GM21619 (cell line): ENCODE results near the gene NUFIP1.
"Not testable (repeated sequence)": the region's sequence is repeated elsewhere in the genome, so short reads cannot be mapped to it uniquely, and the experiment has no call there.

ENCODE experiments used
- ATAC-seq: cut with Tn5 transposase; IDR thresholded peaks from one replicate; pipeline ENCODE4 v1.9.1; 2021; ENCODE audit not compliant: unreplicated experiment

Gene NUFIP1

DNA sequence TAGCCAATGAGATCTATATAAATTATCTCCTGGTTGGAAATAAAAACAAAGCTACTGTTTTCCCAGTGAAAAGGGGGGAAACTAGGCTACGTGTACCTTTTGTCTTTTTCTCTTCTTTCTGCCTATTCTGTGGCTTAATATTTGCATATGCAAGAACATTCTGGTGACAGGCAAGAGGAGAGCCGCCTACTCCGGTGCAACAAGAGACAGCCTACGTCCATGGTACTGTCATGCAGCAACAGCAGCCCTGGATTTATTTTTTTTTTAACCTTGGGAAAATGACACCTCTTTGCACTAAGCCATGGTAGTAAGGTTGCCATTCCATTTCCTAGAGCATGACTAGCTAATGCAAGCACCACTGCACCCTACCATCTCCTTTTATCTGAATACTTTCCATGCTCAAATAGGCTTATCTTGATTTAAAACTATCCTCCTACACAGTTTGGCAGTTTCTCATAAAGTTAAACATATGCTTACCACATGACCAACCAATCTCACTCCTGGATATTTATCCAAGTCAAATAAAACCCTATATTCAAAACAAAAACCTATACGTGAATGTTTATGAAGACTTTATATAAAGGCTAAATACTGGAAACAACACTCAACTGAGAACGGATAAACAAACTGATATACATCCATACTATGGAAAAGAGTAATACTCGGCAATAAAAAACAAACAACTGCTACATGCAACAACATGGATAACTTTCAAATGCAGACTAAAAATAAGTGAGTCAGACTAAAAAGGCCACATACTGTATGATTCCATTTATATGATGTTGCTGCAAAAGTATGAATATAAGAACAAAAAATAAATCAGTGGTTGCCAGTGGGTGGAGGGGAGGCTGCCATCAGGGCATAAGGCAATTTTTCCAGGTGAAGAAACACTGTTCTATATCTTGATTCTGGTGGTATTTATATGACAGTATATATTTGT is 17.3 kb downstream of the NUFIP1 start:
- ATAC-seq, result no peak

DNA sequence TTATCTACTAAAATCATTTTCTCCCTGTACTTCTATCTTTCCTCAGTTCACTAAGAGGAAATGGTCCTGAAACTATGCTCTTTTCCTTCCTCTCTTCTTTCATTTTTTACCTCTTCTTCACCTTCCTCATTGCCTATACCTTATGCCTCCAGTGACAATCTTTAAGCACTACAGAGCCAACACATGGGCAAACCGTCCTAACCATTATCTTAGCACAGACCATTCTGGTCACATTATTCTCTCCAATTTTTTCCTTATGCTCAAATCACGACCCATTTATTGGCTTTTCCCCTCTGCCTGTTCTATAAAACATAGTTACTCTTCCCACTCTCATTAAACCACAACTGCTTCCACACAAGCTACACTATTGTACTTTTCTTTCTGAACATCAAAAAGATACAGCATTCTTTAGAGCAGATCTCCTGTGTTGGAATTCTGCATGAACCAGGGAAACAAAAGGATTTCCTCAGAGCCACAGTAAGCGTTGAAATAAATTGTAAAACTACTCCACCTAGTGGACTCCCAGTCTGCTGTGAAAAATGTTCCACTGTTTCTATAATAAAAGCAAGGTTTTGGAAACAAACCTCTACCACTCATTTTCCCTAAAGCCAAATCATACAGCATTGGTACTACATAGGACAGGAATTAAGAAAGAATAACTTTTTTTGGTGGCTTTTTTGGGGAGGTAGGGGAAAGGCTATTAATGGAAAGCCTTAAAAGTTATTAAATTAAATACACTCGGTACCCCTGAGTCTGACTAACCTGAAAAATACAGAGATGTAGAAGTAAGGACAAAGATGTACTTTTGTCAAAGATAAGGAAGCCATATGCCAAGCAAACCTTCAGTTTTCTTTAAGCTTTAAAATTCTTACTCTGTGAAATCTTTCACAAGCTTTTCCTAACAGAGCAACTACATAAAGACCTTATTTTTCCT is 19.5 kb downstream of the NUFIP1 start:
- ATAC-seq, result no peak

DNA sequence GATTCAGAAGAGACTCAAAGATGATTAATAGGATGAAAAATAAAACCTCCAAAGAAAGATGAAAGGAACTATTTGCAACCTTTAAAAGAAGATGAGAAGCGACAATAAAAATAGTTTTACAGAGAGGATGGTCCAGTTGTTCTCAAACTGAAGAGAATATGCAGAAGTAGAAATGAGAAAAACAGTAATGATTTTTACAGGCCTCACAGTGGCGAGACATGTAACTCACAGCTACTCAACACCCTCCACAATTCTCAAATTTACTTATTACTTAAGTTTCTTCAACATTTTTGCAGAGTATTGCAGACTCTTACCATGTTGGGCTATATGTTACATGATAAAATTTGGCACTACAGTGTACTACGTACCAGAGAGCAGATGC is 20.8 kb downstream of the NUFIP1 start:
- ATAC-seq, result no peak

DNA sequence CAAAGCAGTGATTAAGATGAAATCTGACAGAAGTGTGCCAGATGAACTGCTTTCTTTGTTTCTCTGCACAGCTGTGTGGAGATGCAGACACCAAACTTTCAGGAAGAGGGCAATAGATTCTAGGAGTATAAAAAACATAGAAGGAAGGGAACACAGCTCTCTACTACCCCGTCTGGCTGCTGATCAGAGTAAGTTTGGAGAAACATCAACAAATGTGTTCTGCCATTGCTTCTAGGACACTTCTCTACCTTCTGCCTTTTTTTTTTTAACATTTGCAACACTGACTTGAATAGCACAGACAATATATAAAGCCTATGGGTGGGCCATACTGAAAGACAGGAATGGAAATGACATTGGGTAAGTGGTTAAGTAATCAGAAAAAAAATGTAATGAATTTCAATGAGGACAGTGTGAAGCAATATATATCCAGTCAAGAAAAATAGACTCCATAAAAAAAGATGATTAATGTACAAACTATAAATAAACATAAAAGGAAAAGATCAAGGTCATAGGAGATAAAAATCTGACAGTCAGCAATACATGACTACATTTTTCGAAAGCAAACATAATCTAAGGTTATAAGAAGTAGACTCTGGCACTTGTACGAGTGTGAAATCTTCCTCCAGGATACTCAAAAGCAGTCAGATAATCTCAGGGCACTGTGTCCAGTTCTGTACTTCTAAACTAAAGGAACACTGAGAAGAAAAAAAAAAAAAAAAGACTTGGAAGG is 21.4 kb downstream of the NUFIP1 start:
- ATAC-seq, result no peak

DNA sequence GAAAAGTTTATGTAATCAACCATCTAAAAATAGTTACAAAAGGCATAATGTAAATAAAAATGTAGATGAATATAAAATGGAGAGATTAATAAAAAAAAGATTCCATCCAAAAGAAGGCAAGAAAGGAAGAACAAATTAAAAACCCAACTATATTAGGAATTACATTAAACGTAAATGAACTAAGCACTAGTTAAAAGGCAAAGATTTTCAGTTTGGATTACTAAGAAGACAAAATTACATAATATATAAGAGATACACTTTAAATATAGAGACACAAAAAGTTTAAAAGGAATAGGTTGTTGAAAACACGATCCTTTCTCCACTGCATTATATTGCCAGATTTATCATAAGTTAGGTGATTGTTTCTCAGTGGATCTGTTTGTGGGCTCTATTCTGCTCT is 27.3 kb downstream of the NUFIP1 start:
- no peak for ATAC-seq

DNA sequence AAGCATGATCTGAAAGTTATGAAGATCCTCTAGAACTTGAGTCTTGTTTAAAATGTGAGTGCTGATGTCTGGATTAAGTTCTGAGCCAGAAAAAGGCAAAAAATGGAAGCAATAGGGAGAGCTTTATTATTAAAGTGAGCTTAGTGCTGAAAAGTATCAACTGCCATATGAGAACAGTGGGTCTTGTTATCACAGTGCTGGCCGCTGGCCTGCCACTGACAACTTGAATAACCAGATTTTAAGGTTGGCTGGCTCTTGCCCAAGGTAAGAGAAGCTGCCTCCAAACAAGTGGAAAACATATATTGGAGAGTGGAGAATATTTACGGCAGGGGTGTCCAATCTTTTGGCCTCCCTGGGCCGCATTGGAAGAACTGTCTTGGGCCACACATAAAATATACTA is 33.9 kb downstream of the NUFIP1 start:
- no peak for ATAC-seq

DNA sequence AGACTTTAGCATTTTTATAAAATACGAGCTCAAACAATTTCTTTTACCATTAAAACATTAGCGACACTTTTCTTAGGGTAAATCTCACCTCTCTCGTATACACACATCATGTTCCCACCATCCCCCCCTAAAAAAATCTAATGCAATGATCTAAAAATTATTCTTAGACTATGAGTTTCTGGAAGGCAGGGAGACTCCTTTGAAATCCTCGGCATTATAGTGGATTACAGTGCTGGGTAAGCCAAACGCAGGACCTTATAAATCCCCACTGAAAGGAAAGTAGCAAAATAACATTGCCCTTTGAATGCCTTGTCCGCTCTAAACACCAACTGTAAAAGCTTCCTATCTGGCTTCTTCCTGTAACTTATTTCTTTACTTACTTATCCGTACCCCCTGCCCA is 35.0 kb downstream of the NUFIP1 start:
- no peak for ATAC-seq

DNA sequence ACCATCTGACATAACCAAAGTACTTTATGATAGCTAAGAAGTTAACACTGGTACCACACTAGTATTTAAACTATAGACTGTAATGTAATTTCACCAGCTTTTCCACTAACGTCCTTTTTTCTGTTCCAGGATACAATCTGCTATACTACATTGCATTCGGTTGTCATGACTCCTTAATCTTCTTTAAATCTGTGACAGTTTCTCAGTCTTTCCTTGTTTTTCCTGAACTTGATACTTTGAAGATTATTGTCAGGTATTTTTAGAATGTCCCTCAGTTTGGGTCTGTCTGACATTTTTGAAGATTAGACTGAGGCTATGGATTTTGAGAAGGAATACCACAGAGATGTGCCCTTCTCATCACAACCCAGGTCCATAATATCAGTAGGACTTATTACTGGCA is 36.6 kb downstream of the NUFIP1 start:
- no peak for ATAC-seq

DNA sequence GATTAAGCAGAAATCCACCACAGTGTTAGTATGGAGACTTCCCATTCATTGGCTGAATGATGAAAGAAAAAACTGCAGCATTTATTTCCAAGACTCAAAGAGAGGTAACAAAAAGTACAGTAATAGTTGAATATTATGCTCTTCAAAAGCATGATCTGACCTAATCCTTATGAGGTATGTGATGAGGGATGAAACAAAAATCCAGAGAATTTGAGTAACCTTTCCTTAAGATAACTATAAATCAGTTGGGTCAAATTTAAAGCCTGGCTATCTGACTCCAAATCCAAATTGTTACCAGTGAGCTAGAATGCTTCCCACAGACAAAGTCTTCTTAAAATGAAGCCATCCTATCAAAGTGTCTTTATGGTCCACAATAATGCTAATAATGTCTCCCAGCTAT is 38.1 kb downstream of the NUFIP1 start:
- no peak for ATAC-seq

DNA sequence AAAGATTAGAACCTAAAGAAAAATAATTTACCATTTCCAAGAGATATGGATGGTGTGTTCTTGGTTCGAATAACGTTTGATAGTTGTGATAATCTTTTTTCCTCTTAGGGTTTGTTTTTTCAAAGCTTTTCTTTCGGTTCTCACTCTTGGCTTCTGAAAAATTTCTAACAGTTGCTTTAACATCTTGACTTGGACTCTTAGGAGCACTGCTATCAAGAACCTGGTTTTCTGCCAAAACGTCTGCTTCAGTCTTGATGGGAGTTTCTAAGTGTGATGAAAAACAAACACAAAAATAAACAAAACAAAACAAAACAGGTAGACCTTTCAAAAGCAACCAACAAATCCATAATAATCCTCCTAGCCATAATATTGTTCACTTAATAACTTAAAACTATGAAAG is 45.9 kb downstream of the NUFIP1 start:
- ATAC-seq, result not testable (repeated sequence)

DNA sequence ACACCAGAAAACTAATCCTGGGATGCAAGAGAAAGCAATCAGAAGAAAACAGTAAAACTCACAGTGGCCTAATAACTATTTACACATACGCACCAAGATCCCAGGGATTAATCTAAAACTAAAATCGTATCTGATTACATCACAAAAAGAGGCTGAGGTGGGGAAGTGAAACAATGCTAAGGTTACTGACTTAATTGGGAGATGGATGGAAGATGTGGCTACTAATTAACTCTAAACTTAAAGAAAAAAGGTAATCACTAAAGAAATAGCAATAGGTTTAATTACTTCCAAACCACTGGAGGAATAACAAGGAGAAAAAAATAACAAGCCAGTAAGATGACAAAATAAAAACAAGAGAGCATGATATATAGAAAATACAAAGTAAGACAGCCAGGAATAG is 50.4 kb downstream of the NUFIP1 start:
- no peak for ATAC-seq

DNA sequence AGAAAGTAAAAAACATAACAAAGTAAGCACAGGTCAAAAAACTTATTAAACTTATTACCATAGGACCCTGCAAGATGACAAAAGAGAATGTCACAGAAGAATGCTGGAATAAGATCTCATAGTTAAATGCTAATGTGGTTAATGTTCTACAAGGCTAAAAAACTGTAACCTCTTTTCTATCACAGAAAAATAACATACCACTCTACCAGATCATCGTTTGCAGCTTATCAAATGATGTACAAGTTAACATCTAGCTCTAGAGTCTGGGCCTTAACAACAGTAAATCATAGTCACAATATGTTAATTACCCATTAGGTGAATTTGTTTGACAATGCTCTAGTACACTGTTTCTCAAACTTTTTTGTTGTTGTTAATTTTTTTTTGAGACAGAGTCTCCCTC is 53.0 kb downstream of the NUFIP1 start:
- no peak for ATAC-seq

DNA sequence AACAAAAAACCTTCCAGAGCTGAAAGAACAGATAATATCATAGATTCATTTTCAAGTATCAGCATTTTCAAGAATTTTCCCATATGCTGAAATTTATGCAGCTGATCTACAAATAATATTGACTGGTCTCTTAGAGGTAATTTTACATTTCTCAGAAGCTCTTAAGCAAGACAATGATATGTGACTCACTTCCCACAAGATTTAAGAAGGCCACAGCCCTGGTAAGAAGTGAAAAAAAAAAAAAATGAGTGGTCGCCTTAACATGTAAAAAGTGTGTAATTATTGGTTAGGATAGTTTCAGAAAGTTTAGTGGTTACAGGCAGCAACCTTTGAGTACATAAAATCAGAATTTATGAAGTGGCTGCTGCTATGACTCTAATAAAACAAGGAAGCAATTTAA is 54.5 kb downstream of the NUFIP1 start:
- no peak for ATAC-seq

DNA sequence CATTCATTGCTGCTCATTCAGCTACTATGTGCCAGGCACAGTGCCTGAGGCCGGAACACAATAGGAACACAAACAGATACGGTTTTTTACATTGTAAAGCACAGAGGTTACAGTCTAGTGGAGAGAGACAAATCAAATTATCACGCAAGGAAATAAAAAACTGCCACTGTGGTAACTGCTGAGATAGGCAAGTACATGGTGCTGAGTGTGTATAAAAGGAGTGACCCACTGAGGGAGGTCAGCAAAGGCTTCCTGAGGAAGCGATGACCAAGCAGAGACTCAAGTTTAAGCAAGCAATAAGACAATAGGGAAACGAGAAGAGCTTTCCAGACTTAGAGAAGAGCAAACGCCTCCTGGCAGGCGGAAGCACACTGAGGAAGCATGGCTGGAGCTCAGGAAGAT is 56.4 kb downstream of the NUFIP1 start:
- no peak for ATAC-seq

DNA sequence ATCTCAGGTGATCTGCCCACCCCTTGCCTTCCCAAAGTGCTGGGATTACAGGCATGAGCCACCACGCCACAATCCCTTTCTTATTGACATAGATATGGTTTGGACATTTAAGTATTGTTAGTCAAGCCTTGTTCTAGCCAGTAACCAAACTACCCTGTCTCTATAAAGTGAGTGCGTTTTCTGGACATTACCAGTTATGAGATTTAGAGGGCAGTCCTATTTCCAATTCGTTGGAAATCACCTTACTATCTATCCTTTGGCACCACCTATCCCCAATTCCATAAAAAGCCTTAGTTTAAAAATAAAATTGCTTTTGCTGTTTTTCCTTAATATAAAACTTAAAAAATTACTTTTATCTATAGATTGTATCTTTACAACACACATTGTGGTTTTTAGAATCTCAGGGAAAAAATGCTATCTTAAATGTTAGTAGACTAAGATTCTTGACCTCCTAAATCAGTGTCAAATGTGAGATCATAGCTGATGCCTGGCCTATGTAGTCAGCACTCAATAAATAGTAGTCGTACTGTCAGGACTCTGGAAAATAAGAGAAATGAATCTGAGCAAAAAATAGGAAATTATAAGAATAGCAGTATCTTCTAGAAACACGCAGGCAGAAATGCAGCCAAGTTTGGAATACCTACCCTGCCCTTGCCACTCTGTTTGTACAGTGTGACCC is 57.0 kb downstream of the NUFIP1 start:
- ATAC-seq, result no peak

DNA sequence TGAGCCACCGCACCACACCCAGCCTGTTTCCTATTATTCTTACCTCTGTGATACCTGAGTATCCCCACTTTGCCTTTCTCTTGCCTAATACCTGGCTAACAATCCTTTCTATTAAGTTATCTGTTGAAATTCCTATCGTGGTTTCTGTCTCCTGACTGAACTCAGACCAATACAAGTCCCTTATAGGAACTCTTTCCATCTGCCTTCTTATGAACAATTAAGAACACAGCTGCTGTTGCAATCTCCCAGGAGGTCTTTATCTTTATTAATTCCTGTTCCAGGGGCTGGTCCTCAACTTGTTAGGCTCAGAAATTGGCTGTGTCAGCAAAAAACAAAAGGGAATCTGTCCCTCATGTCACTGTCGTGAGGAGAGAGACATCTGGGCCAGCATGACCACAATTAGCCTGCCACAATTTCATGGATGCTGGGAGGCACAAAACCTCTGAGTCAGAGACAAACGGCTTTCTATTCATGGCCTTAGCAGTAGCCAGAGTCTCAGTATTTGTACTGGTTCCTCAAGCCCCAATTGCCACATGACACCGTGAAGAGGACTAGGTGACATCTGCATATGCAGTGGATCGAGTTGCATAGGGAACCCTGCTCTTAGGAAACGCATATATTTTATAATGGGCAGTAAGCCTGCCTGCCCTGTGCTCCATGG is 58.2 kb downstream of the NUFIP1 start:
- no peak for ATAC-seq

DNA sequence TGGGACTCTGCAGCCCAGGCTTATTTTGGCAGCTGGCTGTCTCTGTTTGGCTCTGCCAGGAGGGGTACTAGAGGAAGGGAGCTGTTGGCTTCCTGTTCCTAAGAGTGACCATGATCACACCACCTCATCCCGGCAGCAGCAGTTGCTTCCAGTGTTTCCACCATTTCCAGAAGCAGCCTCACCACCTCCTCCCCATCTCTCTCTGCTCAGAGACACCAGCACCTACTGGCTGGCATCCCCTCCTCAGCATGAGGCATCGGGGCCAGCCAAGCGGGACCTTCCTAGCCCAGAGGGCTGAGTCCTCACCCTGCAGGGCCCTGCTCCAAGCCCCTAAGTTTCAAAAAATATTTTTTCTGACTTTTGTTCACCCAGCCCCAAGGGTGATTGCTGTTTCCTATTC is 59.0 kb downstream of the NUFIP1 start:
- no peak for ATAC-seq

DNA sequence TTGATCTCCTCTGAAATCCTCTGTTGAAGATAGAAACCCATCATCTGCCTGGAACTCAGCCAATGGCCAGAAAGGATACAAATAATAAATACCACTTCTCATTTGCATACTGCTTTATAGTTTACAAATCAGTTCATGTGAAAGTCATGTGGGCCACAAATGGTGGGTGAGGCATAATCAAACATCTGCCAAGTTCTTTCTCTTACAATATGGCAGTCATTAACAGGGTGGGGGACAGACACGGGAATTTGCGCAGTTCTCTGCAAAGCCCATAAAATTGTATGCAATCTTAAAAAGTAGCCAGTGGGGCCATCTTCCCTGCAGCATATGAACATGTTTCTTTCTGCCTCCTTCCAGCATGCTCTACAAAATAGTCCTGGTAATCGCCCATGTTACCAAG is 59.6 kb downstream of the NUFIP1 start:
- ATAC-seq, result no peak

DNA sequence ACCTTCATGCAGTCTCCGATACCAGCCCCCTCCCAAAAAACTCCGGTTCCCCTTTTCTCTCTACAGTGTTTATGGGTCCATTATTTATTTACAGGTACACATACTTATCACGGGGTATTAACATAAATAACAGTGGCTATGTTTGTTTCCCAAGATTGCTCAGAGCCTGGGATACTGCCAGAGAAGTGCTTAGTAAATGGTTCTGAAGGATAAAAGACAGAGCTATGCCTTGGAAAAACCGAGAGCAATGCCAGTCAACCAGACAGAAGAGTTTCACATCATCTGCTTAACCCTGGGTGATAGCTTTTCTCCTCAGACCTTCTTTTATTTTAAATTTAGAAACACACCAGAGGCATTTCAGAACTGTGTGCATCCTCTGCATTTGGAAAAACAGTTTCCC is 61.3 kb downstream of the NUFIP1 start:
- no peak for ATAC-seq
